Smooth muscle cell of the brain vasculature (primary cell): ENCODE measurements around the gene ZFP90.
A peak's percentile ranks its signal among the peaks of the same experiment; 100 is the strongest.

Experiments used
- DNase-seq: peaks from one replicate; pipeline ENCODE4 v3.0.0-alpha.2; 2012; ENCODE audit warnings: low read depth, low spot score

ZFP90 gene

GRCh38 chr16:68577352-68577853 is 38.3 kb downstream of the ZFP90 start:
- DNase-seq = no peak

DNA sequence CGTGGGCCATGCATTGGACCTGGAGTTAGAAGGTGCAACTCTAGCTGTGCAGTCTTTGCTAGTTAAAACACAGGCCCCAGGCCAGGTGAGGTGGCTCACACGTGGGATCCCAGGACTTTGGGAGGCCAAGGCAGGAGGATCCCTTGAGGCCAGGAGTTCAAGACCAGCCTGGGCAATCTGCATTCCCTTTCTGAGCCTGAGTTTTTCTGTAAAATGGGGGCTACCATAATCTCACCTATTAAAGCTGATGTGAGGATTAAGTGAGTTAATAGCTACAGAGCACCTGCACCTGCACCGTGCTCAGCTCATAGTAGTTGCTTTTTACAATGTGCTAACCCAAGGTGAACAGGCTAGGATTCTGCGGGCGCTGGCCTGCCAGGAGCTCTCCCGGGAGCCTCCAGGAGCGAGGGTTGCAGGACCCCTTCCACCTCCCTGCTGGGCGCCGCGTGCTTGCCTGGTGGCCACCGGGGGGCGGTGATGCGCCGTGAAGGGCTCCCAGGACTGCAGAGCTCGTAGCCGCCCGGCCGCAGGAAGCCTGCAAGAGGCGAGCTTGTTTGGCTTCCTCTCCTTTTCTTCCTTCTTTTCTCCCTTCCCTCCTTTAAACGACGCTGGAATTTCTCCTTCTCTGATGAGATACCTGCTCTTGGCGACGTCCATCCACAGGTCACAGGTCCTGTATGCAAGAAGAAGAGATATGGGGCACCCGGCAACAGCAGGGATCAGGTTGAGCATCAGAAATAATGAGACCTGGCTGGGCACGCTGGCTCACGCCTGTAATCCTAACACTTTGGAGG is 51.3 kb downstream of the ZFP90 start:
- peak; percentile 13 for DNase-seq

- no peak for DNase-seq
These were observed 53.6 kb downstream of the ZFP90 start for GRCh38 chr16:68592466-68593337.

GRCh38 chr16:68596266-68596665 is 57.2 kb downstream of the ZFP90 start:
- no peak for DNase-seq

- no peak for DNase-seq
These were observed 60.5 kb downstream of the ZFP90 start for GRCh38 chr16:68599586-68599985.

GRCh38 chr16:68605746-68606145 is 66.7 kb downstream of the ZFP90 start:
- no peak for DNase-seq

DNA sequence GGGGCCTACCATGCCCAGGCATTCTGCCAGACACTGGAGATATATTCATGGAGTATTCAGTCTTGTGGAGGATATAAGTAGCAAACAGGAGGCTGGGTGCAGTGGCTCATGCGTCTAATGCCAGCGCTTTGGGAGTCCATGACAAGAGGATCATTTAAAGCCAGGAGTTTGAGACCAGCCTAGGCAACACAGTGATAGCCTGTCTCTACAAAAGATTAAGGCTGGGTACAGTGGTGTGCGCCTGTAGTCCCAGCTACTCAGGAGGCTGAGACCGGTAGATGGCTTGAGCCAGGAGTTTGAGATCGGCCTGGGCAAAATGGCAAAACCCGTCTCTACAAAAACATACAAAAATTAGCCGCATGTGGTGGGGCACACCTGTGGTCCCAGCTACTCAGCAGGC is 68.4 kb downstream of the ZFP90 start:
- DNase-seq = no peak

GRCh38 chr16:68608330-68608729 is 69.2 kb downstream of the ZFP90 start:
- DNase-seq = no peak

GRCh38 chr16:68612996-68613395 is 73.9 kb downstream of the ZFP90 start:
- DNase-seq = no peak

DNA sequence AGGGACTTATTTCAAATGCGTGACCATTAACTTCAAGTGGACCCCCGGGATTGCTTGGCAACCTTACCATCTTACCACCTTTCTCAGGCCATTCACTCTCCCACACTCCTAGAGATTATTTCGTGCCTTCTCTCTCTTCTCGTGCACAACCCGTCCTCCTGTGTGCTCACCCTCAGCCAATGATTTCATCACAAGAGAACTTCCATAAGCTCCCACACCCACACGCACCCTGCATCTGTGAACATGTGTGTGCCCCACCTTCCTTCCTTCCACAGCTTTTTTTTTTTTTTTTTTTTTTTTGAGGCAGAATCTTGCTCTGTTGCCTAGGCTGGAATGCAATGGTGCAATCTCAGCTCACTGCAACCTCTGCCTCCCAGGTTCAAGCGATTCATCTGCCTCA is 78.6 kb downstream of the ZFP90 start:
- no peak for DNase-seq
